ENCODE results near the gene GPR55.

Gene GPR55

DNA sequence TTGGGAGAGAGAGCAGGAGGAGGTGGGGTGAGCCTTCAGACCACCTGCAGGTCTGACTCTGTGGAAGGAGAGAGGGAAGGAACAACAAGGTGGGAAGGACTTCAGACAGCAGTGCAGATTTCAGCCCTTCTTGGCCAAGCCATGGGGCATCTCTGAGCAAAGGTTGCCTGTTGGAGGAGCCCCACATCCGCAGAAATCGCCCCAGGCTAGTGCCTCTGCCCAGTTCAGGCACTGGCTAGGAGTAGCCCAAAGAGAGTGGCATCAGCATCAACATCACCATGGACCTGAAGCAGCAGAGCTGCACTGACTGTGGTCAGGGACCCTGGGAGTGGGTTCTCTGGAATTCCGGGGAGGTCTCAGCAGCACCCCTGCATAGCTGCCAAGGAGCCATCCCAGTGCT, 10.2 kb downstream of the GPR55 start:
- no peak for DNase-seq

- DNase-seq: no peak
These were observed 11.5 kb downstream of the GPR55 start for GRCh38 chr2:230913406-230914143.

GRCh38 chr2:230912724-230913123, 12.3 kb downstream of the GPR55 start:
- no peak for DNase-seq

DNA sequence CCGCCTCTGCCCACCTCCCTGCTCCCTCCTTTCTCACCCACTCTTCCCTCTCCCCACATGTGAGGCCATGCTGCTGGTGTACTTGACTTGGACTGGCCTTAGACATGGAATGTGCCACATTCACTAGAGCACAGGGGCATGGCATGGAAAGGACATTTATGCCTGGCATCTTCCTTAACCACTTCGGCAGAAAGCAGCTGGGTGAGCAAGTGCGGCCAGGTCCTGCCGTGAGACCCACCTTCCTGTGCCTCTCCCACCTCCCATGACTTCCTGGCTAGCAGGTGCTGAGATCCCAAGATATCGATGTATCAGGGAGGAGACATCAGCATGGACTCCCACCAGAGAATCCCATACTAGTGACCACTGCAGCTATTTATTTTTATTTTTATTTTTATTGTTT, 13.0 kb downstream of the GPR55 start:
- DNase-seq: no peak

DNA sequence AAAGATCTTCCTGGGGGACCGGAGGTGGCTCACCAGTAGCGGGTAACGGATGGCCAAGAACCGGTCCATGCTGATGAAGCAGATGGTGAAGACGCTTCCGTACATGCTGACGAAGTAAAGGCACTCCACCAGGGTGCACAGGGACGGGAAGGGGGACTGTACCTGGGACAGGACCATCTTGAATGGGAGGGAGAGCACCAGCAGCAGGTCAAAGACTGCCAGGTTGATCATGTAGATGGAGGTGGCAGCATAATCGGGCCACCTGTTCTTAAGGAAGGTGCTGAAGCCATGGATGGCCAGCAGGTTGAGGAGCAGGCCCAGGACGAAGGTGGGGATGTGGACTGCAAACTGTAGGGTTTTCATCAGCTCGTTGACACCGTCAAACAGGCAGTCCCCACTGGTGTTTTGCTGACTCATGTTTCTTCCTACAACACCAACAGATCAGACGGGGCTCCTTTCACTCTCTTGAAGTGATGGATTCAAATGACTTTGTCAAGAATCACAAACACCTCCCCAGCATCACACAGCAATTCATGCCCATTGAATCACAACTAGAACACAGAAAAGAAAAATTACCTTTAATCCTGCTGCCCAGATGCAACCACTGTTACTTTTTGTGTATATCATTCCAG, 14.4 kb downstream of the GPR55 start:
- no peak for DNase-seq

DNA sequence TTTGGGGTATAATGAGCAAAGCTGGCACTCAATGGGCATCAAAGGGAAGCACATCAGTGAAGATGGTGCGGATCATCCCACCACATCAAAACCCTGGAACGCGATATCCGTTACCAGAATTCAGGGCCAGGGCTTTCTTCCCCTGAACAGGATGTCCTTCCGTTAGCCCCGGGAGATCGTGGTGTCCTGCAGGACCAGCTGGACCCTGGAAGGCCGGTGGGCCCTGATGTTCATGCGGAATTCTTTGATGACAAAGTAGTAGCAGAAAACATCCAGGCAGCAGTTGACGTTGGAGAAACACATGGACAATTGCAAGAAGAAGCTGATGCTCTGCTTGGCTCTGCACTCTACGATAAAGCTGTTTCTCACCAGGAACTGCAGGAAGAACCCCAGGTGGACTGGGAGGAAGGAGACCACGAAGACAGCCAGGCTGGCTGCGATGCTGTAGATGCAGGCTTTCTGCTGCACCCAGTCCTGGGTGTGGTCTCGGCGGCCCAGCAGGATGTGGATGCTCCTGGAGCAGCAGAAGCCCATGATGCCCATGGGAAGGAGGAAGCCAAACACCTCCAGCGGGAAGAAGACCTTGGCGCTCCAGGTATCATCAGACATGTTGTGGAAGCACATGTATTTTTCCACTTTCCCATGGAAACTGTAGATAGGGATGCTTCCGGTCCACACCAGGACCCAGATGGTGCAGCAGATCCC, 15.0 kb downstream of the GPR55 start:
- no peak for DNase-seq

GRCh38 chr2:230908595-230909191, 16.3 kb downstream of the GPR55 start:
- DNase-seq: peak; percentile 74

- no peak for DNase-seq
These were observed 16.9 kb downstream of the GPR55 start for GRCh38 chr2:230908092-230908594.

DNA sequence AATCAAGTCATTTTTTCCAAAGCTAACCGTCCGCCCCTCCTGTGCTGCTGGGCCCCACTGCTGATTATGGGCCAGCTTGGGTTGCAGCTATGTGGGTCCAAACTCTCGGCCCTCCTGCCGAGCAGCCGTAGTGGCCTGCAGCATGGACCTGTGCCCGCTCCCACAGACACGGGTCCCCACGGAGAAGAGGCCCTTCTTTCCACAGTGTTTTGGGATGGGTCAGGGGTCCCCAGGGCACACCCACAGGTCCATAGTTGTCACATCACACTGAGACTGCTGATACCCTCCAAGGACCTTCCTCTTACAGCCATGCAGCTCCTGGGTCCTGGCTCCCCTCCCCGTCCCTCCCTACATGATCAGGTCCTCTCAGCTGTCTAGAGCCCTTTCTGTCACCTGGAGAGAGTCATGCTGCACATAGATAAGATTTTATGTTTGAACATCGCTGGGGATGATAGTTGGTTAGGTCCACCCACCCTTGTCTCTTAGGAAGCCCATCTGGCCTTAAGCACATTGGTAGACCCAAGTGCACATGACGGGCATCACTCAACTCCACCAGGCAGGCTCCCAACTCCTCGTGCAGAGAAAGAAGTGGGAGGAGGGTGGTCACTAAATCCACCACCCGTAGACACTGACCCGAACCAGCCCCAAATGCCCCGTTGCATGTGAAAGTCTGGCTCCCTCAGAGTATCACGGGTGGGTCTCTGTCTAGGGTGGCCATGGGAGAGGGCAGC, 17.5 kb downstream of the GPR55 start:
- DNase-seq: no peak

DNA sequence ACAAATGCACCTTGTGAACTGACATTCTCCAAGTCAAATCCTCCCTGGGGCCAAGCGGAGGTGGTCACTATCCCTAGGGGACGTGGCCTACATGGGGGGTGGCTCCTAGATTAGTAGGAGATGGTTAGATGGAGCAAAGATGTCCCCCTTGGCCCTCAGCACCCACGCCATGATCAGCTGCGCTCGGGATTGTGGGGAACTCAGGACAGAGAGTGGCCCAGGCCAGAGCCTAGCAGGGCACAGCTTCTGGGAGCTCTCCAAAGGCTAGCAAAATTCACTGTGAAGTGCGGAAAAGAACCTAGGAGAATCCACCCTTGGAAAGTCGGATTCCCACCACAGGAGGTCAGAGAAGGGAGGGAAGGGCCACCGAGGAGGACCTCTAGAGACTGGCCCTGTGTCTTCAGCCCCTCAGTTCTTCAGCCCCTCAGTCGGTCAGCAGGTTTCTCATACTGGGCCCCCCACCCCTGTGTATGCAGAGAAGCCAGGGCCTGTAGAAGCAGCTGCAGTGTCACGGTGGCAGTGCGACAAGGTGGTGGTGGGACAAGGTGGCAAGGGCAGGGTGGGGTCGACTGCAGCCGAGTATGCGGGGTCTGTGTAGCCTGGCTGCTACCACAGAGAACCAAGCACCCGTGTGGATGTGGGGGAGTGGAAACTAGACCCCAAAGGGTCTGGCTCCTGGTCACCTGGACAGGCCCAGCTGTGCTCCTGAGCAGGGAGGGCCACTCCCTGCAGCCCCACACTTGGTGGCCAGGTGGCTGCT, 18.4 kb downstream of the GPR55 start:
- no peak for DNase-seq

GRCh38 chr2:230905448-230906421, 19.3 kb downstream of the GPR55 start:
- DNase-seq: no peak

DNA sequence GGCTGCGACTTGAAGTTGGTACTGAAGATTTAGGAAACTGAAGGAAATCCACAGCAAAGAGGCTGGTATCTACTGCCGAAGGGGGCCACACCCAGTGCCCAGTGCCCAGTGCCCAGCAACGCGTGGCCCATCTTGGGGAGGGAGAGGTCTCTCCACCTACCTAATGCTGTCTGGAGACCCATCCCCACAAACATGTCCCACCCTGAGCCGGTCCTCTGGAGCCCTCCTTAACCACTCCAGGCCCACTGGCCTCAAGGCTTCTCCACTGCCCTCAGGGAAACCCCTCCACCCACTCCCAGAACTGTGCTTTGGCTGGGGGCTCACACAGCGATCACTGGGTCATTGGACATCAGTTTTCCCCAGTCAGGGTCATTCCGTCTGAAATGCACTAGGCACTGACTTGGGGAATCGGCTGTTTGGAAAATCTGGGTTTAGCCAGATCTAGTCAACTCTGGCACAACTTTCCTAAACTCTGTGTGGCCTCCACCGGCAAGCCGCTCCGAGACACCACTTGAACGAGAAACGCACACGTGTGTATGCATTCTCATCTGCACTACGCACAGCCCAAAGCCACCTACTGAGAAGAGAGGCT, 20.1 kb downstream of the GPR55 start:
- DNase-seq: no peak

- no peak for DNase-seq
These were observed 21.6 kb downstream of the GPR55 start for GRCh38 chr2:230903231-230904150.

- peak; percentile 61 for DNase-seq
These were observed 22.7 kb downstream of the GPR55 start for GRCh38 chr2:230902180-230902899.

GRCh38 chr2:230901006-230901405, 24.0 kb downstream of the GPR55 start:
- no peak for DNase-seq

DNA sequence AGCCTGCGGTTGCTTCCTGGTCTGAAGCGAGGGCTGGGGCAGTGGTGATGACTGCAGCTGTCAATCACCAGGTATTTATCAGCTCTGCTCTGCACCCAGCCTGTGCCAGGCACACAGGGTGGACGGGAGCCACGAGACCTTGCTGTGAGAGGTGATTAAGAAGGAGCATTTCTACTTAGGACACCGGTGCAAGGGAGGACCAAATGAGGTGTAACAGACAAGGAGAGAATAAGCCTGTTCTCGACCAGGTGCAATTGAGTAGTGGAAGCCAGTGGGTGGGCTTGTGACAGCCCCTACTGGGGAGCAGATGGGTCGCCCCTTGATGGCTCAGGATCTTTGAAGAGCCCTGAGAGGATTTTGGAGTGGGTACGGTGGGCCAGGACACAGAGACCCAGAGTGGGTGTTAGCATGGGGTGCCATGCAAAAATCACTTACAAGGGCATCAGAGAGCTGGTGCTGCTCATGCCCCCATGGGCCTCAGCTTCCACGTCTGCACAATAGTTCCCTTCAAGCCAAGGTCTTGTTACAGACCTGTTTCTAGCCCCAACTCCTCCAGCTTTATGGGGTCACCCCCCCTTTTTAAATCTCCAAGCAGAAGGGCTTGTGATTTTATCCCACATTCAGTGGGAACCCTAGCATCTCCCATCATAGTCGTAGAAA, 24.6 kb downstream of the GPR55 start:
- DNase-seq: no peak

DNA sequence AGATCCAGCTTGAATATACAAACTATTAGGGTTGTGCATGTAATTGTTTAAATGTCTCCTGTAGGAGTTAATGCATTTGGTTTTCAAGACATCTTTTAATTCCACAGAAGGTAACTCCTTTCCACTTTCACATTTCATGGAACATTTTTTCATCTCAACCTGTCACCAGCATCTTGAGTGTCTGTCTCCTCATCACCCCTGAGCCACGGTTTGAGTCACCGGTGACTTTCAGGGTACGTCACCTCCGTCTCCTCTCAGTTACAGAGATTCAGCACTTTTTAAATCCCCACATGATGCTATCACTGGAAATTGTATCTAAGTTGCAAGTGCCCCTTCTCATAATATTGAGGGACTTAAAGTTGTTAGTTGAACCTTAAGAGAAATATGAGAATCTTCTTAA, 25.3 kb downstream of the GPR55 start:
- DNase-seq: no peak

DNA sequence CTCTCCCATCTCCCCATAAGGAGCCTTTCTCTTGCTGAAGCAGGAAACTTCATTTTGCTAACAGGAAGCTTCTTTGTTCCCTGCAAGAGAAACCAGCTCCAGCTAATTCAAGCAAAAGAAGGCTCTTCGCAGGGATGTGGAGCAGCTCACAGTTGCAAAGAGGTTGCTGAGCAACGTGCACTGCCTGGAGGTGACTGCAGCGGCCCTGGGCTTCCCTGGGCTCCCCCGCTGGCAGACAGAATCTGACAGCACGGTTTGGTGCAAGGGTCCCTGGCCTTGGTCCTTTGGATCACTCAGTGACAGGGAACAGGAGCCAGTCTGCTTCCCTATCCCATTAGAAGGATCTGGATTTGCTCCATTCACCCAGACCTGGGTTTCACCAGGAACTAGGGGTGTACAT, 25.8 kb downstream of the GPR55 start:
- no peak for DNase-seq
